A549 (cell line): Measurements from ENCODE around the gene KRT15. TPM values are rescaled to one million over a fixed set of nuclear protein-coding genes. Genes with fewer than 3 reads are reported as not detected.

Experiments
- ATAC-seq, 2 experiments: fragments of 200-7000 bp in 1 of 2; fragments of >200 bp in 1 of 2; cut with Nextera tagmentation in 1 of 2; cut with Tn5 transposase in 1 of 2; 3 replicates each; pipeline versions ENCODE4 v1.8.0 to v1.9.1; 2018 to 2020; ENCODE audit warnings: mild to moderate bottlenecking in 1 of 2, moderate library complexity in 1 of 2
- CTCF ChIA-PET: fragments of 300-600 bp; sonication (Branson Sonifier 250); formaldehyde crosslinking; extraction: SDS; loops from one replicate; lab custom pipeline; 2021; ENCODE audit warnings: antibody characterized with exemption, inconsistent platforms; lab: Yijun Ruan, JAX
- POLR2A ChIA-PET: fragments of 350-600 bp; formaldehyde crosslinking; extraction: SDS; loops from one replicate; lab custom pipeline; 2021; ENCODE audit warnings: antibody characterized with exemption, inconsistent platforms; lab: Yijun Ruan, JAX
- DNase-seq, 2 experiments: peaks; one replicate each; pipeline versions ENCODE4 v3.0.0 to v3.0.0-alpha.2; 2011 to 2016; ENCODE audit warnings: low read depth in 1 of 2, low spot score in 1 of 2
- FAIRE-seq: peaks from 2 replicates; lab custom pipeline; 2011; peaks lifted over from hg19 to GRCh38; lab: Jason Lieb, UNC
- H3K27ac ChIP-seq, 2 experiments: fragments of >200 bp; sonication (Bioruptor Twin); formaldehyde crosslinking; 3 replicates each; pipeline ENCODE4 v1.5.1; 2016 to 2017
- H3K4me1 ChIP-seq: fragments of >200 bp; sonication (Bioruptor Twin); formaldehyde crosslinking; 3 replicates; pipeline ENCODE4 v1.6.1; 2016
- H3K4me2 ChIP-seq: fragments of >200 bp; sonication (Bioruptor Twin); formaldehyde crosslinking; 3 replicates; pipeline ENCODE4 v1.6.1; 2016
- H3K4me3 ChIP-seq: fragments of >200 bp; sonication (Bioruptor Twin); formaldehyde crosslinking; 3 replicates; pipeline ENCODE4 v1.5.1; 2016
- H3K9me3 ChIP-seq: fragments of >200 bp; sonication (Bioruptor Twin); formaldehyde crosslinking; 3 replicates; pipeline ENCODE4 v1.6.1; 2016
- BCL3 ChIP-seq: fragments of >200 bp; sonication (Bioruptor Twin); formaldehyde crosslinking; IDR thresholded peaks from 3 replicates; pipeline ENCODE4 v1.6.1; 2016
- CBX2 ChIP-seq: fragments of 200-600 bp; sonication (generic); IDR thresholded peaks from 2 replicates; pipeline ENCODE4 v1.6.1; 2016; ENCODE audit warnings: low read depth, mild to moderate bottlenecking, borderline replicate concordance
- CEBPB ChIP-seq, 2 experiments: fragments of >200 bp in 1 of 2; sonication (Bioruptor Twin) in 1 of 2; formaldehyde crosslinking in 1 of 2; IDR thresholded peaks; 2 replicates each; pipeline ENCODE4 v1.6.1; 2012 to 2016
- CHD4 ChIP-seq: fragments of 200-600 bp; sonication (generic); IDR thresholded peaks from 2 replicates; pipeline ENCODE4 v1.6.1; 2016; ENCODE audit warnings: antibody characterized with exemption, mild to moderate bottlenecking, borderline replicate concordance
- CTCF ChIP-seq: fragments of >200 bp; sonication (Bioruptor Twin); formaldehyde crosslinking; IDR thresholded peaks from 3 replicates; pipeline ENCODE4 v1.5.1; 2016
- E2F6 ChIP-seq: IDR thresholded peaks from 2 replicates; pipeline ENCODE4 v1.6.1; 2012; ENCODE audit warnings: low read depth, borderline replicate concordance
- FOSB ChIP-seq: fragments of 250-450 bp; sonication (Bioruptor Pico); IDR thresholded peaks from 2 replicates; pipeline ENCODE4 v1.5.0; 2020; ENCODE audit warnings: mild to moderate bottlenecking, moderate library complexity
- FOSL2 ChIP-seq, 2 experiments: fragments of 450-650 bp in 1 of 2; fragments of >200 bp in 1 of 2; sonication (Bioruptor Twin) in 1 of 2; formaldehyde crosslinking; IDR thresholded peaks; 2 replicates each; pipeline versions ENCODE4 v1.5.0 to v1.6.1; 2016 to 2020; ENCODE audit warnings: mild to moderate bottlenecking in 1 of 2, moderate library complexity in 1 of 2
- FOXS1 ChIP-seq: fragments of 250-450 bp; sonication (Bioruptor Pico); IDR thresholded peaks from 2 replicates; pipeline ENCODE4 v1.5.0; 2020; ENCODE audit warnings: mild to moderate bottlenecking, moderate library complexity
- HEYL ChIP-seq: fragments of 250-450 bp; sonication (Bioruptor Pico); IDR thresholded peaks from 2 replicates; pipeline ENCODE4 v1.8.0; 2021; ENCODE audit warnings: mild to moderate bottlenecking, moderate library complexity
- HOXB5 ChIP-seq: fragments of 250-450 bp; sonication (Bioruptor Pico); IDR thresholded peaks from 2 replicates; pipeline ENCODE4 v1.5.0; 2020; ENCODE audit warnings: mild to moderate bottlenecking, moderate library complexity
- JUN ChIP-seq, 2 experiments: fragments of >200 bp; sonication (Bioruptor Twin); formaldehyde crosslinking; IDR thresholded peaks; 2 replicates in 1 of 2; 3 replicates in 1 of 2; pipeline ENCODE4 v1.6.1; 2016 to 2017
- MAX ChIP-seq: IDR thresholded peaks from 2 replicates; pipeline ENCODE4 v1.6.1; 2012
- NFE2L2 ChIP-seq: fragments of 150-350 bp; conservative IDR thresholded peaks from 2 replicates; pipeline ENCODE4 v1.6.1; 2014; ENCODE audit warnings: low read length
- NR3C1 ChIP-seq: fragments of >200 bp; sonication (Bioruptor Twin); formaldehyde crosslinking; IDR thresholded peaks from 3 replicates; pipeline ENCODE4 v1.6.1; 2017
- PBX3 ChIP-seq: IDR thresholded peaks from 2 replicates; pipeline ENCODE4 v1.6.1; 2012
- PHF8 ChIP-seq: fragments of 200-600 bp; sonication (generic); IDR thresholded peaks from 2 replicates; pipeline ENCODE4 v1.6.1; 2016; ENCODE audit warnings: low read depth, mild to moderate bottlenecking, antibody characterized with exemption, moderate library complexity, borderline replicate concordance
- POLR2AphosphoS2 ChIP-seq: conservative IDR thresholded peaks from 2 replicates; pipeline ENCODE4 v1.6.1; 2012; ENCODE audit warnings: low read length, improper control_type of control experiment, inconsistent platforms
- RAD21 ChIP-seq, 2 experiments: fragments of >200 bp in 1 of 2; sonication (Bioruptor Twin) in 1 of 2; formaldehyde crosslinking in 1 of 2; IDR thresholded peaks in 1 of 2; conservative IDR thresholded peaks in 1 of 2; 2 replicates in 1 of 2; 3 replicates in 1 of 2; pipeline ENCODE4 v1.6.1; 2012 to 2018; ENCODE audit warnings: inconsistent platforms in 1 of 2
- RCOR1 ChIP-seq: fragments of 150-350 bp; IDR thresholded peaks from 2 replicates; pipeline ENCODE4 v1.6.1; 2014; ENCODE audit warnings: antibody characterized with exemption, low read length, low read depth
- RNF2 ChIP-seq: fragments of 200-600 bp; sonication (generic); IDR thresholded peaks from 2 replicates; pipeline ENCODE4 v1.6.1; 2016; ENCODE audit warnings: low read depth, mild to moderate bottlenecking, antibody characterized with exemption, moderate library complexity, borderline replicate concordance
- SREBF2 ChIP-seq: fragments of 450-650 bp; IDR thresholded peaks from 2 replicates; pipeline ENCODE4 v1.6.1; 2014; ENCODE audit warnings: mild to moderate bottlenecking, moderate library complexity
- TP53 ChIP-seq: fragments of 250-450 bp; sonication (Bioruptor Pico); IDR thresholded peaks from 2 replicates; pipeline ENCODE4 v1.5.0; 2021; ENCODE audit warnings: mild to moderate bottlenecking, moderate library complexity
- ZC3H11A ChIP-seq: fragments of 450-650 bp; IDR thresholded peaks from 2 replicates; pipeline ENCODE4 v1.6.1; 2014; ENCODE audit warnings: antibody characterized with exemption, mild to moderate bottlenecking
- ZNF302 ChIP-seq: fragments of 250-450 bp; sonication (Bioruptor Pico); IDR thresholded peaks from 2 replicates; pipeline ENCODE4 v1.9.0; 2021; ENCODE audit warnings: inconsistent platforms, mild to moderate bottlenecking, moderate library complexity
- WGBS: methylation state at CpG from one replicate; pipeline ENCODE4 v1.1.6; 2017; ENCODE audit errors: missing lambda C conversion rate; 5-methylcytosine and 5-hydroxymethylcytosine counted together
- polyA plus RNA-seq, 4 experiments: library from polyadenylated mRNA; depleted of rRNA in 3 of 4; stranded (reverse); fragments of >200 nt; fragmentation: RNase III in 1 of 4; extraction: RNeasy Plus Mini Kit Qiagen cat#74134 plus additional on column Dnase treatment in 1 of 4; gene quantifications; 2 replicates in 3 of 4; 3 replicates in 1 of 4; pipeline ENCODE4 v1.2.3, GENCODE V29; 2011 to 2017

The KRT15 gene
- polyA plus RNA-seq, 2 of the 4 experiments (the other 2 are of a cell fraction) = 0.62 to 2.1 TPM

- ATAC-seq = no peak
- H3K9me3 ChIP-seq = no peaks in the 10 kb centered on the region
- DNase-seq = no peak
- no peak overlapping the region for H3K4me3 ChIP-seq
- ChIA-PET POLR2A (no interaction called here), CTCF (interaction anchor here (8.1 kb wide), 1 partner anchor 11 kb away, joined by 141 read pairs; no protein-coding TSS in a partner anchor)
- TF ChIP-seq CTCF (no peak), MAX (no peak), NR3C1 (no peak), POLR2AphosphoS2 (no peak), SREBF2 (no peak), BCL3 (no peak), ZNF302 (no peak), HEYL (CRISPR knock-in tag) (no peak), PHF8 (no peak)
- peak overlapping the region in 1 of 2 experiments; percentile 40; a peak in 3 of 6 replicates for H3K27ac ChIP-seq
- WGBS = 83% methylated on average over 5 of the region's 5 CpGs
- H3K4me1 ChIP-seq = peaks cover 16% of the 10 kb centered on the region; the same call in 2 of the 3 replicates
- H3K4me2 ChIP-seq = no peak overlapping the region
- no peak for FAIRE-seq
Measured at GRCh38 chr17:41538565-41538991, 19.9 kb upstream of the KRT15 start.

- H3K4me1 ChIP-seq = peaks cover 16% of the 10 kb centered on the region; the same call in 2 of the 3 replicates
- no peak for FAIRE-seq
- peak overlapping the region in 1 of 2 experiments; percentile 46; a peak in 3 of 6 replicates for H3K27ac ChIP-seq
- ATAC-seq = no peak
- no peak overlapping the region for H3K4me3 ChIP-seq
- ChIA-PET CTCF (interaction anchor here (1.1 to 8.1 kb wide), 2 partner anchors 12 to 681 kb away, joined by 5 to 141 read pairs; no protein-coding TSS in a partner anchor), POLR2A (no interaction called here)
- no peak for DNase-seq
- TF ChIP-seq JUN (IDR thresholded peaks at IDR 0.05) = no peak
- no peak for TF ChIP-seq FOXS1 (CRISPR knock-in tag)
- no peak for TF ChIP-seq MAX
- TF ChIP-seq CEBPB (IDR thresholded peaks at IDR 0.05) = peak in 1 of 2 experiments; percentile 39; a peak in 2 of 4 replicates
- no peaks in the 10 kb centered on the region for H3K9me3 ChIP-seq
- 94% methylated on average over 9 of the region's 9 CpGs for WGBS
- H3K4me2 ChIP-seq = no peak overlapping the region
Measured at GRCh38 chr17:41537990-41538389, 19.3 kb upstream of the KRT15 start.

GRCh38 chr17:41537614-41537954, 18.9 kb upstream of the KRT15 start:
- 89% methylated on average over 7 of the region's 7 CpGs for WGBS
- no peak for FAIRE-seq
- TF ChIP-seq NR3C1 = no peak
- no peak for TF ChIP-seq ZC3H11A
- TF ChIP-seq NFE2L2 = no peak
- TF ChIP-seq FOSB (CRISPR knock-in tag) = no peak
- no peak for TF ChIP-seq RNF2
- no peak for TF ChIP-seq POLR2AphosphoS2
- TF ChIP-seq CBX2 = no peak
- TF ChIP-seq PBX3 = no peak
- TF ChIP-seq TP53 (CRISPR knock-in tag) = no peak
- TF ChIP-seq FOSL2 (IDR thresholded peaks at IDR 0.05) = no peak
- TF ChIP-seq FOSL2 (CRISPR knock-in tag; IDR thresholded peaks at IDR 0.05) = no peak
- no peak for TF ChIP-seq RCOR1
- TF ChIP-seq HOXB5 (CRISPR knock-in tag) = no peak
- no peak for TF ChIP-seq RAD21 (conservative IDR thresholded peaks at IDR 0.05 in 1 of 2, IDR thresholded peaks at IDR 0.05 in 1 of 2)
- TF ChIP-seq CTCF = no peak
- no peak for TF ChIP-seq E2F6
- TF ChIP-seq CHD4 = no peak

More at GRCh38 chr17:41537614-41537954, 18.9 kb upstream of the KRT15 start:
- ATAC-seq = no peak
- Histone ChIP-seq H3K4me2 (no peak overlapping the region), H3K9me3 (no peaks in the 10 kb centered on the region), H3K27ac (peak overlapping the region in 1 of 2 experiments; percentile 46; a peak in 2 of 6 replicates), H3K4me1 (peaks cover 16% of the 10 kb centered on the region; the same call in 2 of the 3 replicates), H3K4me3 (no peak overlapping the region)
- ChIA-PET POLR2A (no interaction called here), CTCF (interaction anchor here (1.1 to 8.1 kb wide), 3 partner anchors 8 to 681 kb away, joined by 4 to 141 read pairs (median 5); no protein-coding TSS in a partner anchor)
- DNase-seq = no peak
